HCT116 (cell line): ENCODE results near the gene RFC1.

Experiments
- CTCF ChIP-seq, 3 experiments: fragments of 200-600 bp in 1 of 3; sonication (generic) in 1 of 3; IDR thresholded peaks in 2 of 3; conservative IDR thresholded peaks in 1 of 3; 2 replicates each; pipeline ENCODE4 v1.5.1; 2012 to 2017; ENCODE audit warnings: low read depth in 2 of 3, low read length in 2 of 3, antibody characterized with exemption in 1 of 3, borderline replicate concordance in 1 of 3, control low read depth in 1 of 3, mild to moderate bottlenecking in 1 of 3, mixed read lengths in 1 of 3, mixed run types in 1 of 3, moderate library complexity in 1 of 3; ENCODE audit not compliant: insufficient read depth in 1 of 3
- EZH2phosphoT487 ChIP-seq: fragments of 200-600 bp; IDR thresholded peaks from 2 replicates; pipeline ENCODE4 v1.6.1; 2018; ENCODE audit warnings: antibody characterized with exemption, borderline replicate concordance
- JUND ChIP-seq: IDR thresholded peaks from 2 replicates; pipeline ENCODE4 v1.6.1; 2012

- TF ChIP-seq JUND (no peak), CTCF (IDR thresholded peaks at IDR 0.05 in 2 of 3, conservative IDR thresholded peaks at IDR 0.05 in 1 of 3; ENCODE audit: borderline replicate concordance in 1 of 3, insufficient read depth in 1 of 3, low read depth in 2 of 3, low read length in 2 of 3) (no peak), EZH2phosphoT487 (no peak)
Observed at GRCh38 chr4:39365830-39366771, at the start of gene RFC1.
